ENCODE data around the gene MON2. TPM values are rescaled to one million over a fixed set of nuclear protein-coding genes. Genes with fewer than 3 reads are reported as not detected.

MON2 gene
- total RNA-seq, 1 donor, result 59.2 TPM

DNA sequence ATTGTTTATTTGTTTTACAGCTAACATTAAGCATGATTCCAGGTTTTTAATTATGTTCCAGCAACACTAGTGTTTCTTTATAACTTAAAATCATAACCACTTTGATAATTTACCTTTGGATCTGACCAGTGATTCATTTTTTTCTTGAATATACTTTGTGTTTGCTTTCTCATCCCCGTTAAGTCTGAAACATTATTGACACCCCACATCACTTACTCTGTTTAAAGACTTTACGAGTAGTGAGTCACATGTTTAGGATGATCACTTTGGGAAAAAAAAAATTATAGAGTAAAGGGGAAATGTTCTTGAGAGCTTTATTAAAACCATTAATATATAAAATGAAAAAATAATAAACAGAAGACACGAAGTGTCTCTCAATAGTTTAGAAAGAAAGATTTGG lies 132.2 kb downstream of the MON2 start:
- TF ChIP-seq, protein P1, sequence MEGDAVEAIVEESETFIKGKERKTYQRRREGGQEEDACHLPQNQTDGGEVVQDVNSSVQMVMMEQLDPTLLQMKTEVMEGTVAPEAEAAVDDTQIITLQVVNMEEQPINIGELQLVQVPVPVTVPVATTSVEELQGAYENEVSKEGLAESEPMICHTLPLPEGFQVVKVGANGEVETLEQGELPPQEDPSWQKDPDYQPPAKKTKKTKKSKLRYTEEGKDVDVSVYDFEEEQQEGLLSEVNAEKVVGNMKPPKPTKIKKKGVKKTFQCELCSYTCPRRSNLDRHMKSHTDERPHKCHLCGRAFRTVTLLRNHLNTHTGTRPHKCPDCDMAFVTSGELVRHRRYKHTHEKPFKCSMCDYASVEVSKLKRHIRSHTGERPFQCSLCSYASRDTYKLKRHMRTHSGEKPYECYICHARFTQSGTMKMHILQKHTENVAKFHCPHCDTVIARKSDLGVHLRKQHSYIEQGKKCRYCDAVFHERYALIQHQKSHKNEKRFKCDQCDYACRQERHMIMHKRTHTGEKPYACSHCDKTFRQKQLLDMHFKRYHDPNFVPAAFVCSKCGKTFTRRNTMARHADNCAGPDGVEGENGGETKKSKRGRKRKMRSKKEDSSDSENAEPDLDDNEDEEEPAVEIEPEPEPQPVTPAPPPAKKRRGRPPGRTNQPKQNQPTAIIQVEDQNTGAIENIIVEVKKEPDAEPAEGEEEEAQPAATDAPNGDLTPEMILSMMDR (IDR thresholded peaks at IDR 0.05; ENCODE audit: insufficient read depth, low read depth, low read length), result no peak
- DNase-seq (ENCODE audit: low read depth), result no peak
- no peak overlapping the region for H3K4me3 ChIP-seq (ENCODE audit: low read depth, low read length)

- DNase-seq (ENCODE audit: low read depth), result no peak
- TF ChIP-seq, protein P1 (IDR thresholded peaks at IDR 0.05; ENCODE audit: insufficient read depth, low read depth, low read length), result peak; percentile 22
- no peak overlapping the region for H3K4me3 ChIP-seq (ENCODE audit: low read depth, low read length)
Measured at GRCh38 chr12:62599854-62600437, 133.3 kb downstream of the MON2 start.

- TF ChIP-seq, protein P1 (IDR thresholded peaks at IDR 0.05; ENCODE audit: insufficient read depth, low read depth, low read length), result no peak
- no peak for DNase-seq (ENCODE audit: low read depth)
- peak overlapping the region; percentile 85 for H3K4me3 ChIP-seq (ENCODE audit: low read depth, low read length)
Measured at GRCh38 chr12:62601765-62602164, 135.1 kb downstream of the MON2 start.

- DNase-seq (ENCODE audit: low read depth), result peak; percentile 93
- peak overlapping the region; percentile 85 for H3K4me3 ChIP-seq (ENCODE audit: low read depth, low read length)
- TF ChIP-seq, protein P1 (IDR thresholded peaks at IDR 0.05; ENCODE audit: insufficient read depth, low read depth, low read length), result no peak
Measured at GRCh38 chr12:62602255-62603060, 135.8 kb downstream of the MON2 start.

GRCh38 chr12:62603061-62603810 lies 136.6 kb downstream of the MON2 start:
- peak; percentile 87 for DNase-seq (ENCODE audit: low read depth)
- TF ChIP-seq, protein P1 (IDR thresholded peaks at IDR 0.05; ENCODE audit: insufficient read depth, low read depth, low read length), result peak; percentile 50
- H3K4me3 ChIP-seq (ENCODE audit: low read depth, low read length), result peak overlapping the region; percentile 85

DNA sequence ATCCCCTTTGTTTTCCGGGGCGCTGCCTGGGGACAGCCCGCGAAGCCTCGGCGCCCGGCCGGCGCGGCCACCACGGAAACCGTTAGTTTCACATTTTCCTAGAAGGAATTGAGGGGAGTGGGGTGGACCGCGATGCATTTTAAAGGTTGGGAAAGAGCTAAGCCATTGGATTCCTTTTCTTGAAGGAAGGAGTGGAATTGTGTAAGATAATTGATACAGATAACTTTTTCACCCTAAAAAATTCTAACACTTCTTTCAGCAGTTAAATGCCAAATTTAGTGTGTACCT lies 137.1 kb downstream of the MON2 start:
- H3K4me3 ChIP-seq (ENCODE audit: low read depth, low read length), result peak overlapping the region; percentile 85
- TF ChIP-seq, protein P1 (IDR thresholded peaks at IDR 0.05; ENCODE audit: insufficient read depth, low read depth, low read length), result no peak
- no peak for DNase-seq (ENCODE audit: low read depth)

Data from fibroblast of villous mesenchyme (primary cell).